HUES64 (cell line): Measurements from ENCODE around the gene SSBP4.

ENCODE experiments used
- H3K27ac ChIP-seq: 2 replicates; pipeline ENCODE4 v1.7.0; 2013; ENCODE audit warnings: low read depth, low read length, inconsistent platforms
- H3K27me3 ChIP-seq: 2 replicates; pipeline ENCODE4 v1.6.1; 2013; ENCODE audit warnings: mild to moderate bottlenecking, low read length; ENCODE audit not compliant: insufficient read depth
- H3K36me3 ChIP-seq: 2 replicates; pipeline ENCODE4 v1.6.1; 2013; ENCODE audit warnings: mild to moderate bottlenecking, low read length; ENCODE audit not compliant: insufficient read depth
- H3K4me1 ChIP-seq: 2 replicates; pipeline ENCODE4 v1.6.1; 2013; ENCODE audit warnings: mild to moderate bottlenecking, low read length, moderate library complexity; ENCODE audit not compliant: insufficient read depth
- H3K4me3 ChIP-seq: 2 replicates; pipeline ENCODE4 v1.5.1; 2013; ENCODE audit warnings: mild to moderate bottlenecking, low read length, moderate library complexity
- H3K9ac ChIP-seq: 2 replicates; pipeline ENCODE4 v1.6.1; 2013; ENCODE audit warnings: mild to moderate bottlenecking, low read depth, low read length
- H3K9me3 ChIP-seq: 2 replicates; pipeline ENCODE4 v1.6.1; 2013; ENCODE audit warnings: low read depth, low read length; ENCODE audit not compliant: insufficient read depth
- WGBS: fragments of 150-250, 120-280 bp; methylation state at CpG from one replicate; pipeline ENCODE4 v1.1.7; 2013; ENCODE audit warnings: missing lambda C conversion rate; 5-methylcytosine and 5-hydroxymethylcytosine counted together

Gene SSBP4

DNA sequence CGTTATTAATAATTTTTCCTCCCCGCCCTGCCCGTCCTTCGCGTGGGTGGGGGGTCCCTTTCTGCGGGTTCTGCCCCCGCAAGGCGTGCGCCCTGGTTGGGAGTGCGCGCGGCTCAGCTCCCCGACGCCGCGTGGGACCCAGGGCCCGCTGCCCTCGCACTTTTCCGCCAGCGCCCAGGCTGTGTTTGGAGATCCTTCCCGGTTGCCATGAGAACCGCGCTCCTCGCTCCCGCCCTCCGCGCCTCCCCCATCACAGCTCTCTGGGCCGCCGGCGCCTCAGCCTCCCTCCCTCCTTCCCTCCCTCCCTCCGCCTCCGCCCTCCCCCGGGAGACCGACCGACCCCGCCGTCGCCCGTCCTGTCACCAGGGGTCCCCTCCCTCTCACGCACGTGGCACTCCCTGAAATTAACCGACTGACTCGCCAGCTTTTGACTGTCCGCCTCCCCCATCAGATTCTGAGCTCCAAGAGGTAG is 2.4 kb upstream of the SSBP4 start:
- H3K27me3 ChIP-seq: peaks cover 30% of the 10 kb centered on the region
- H3K27ac ChIP-seq: peak overlapping the region; percentile 94
- H3K4me1 ChIP-seq: peaks cover 7% of the 10 kb centered on the region
- H3K9me3 ChIP-seq: no peaks in the 10 kb centered on the region
- no peaks in the 10 kb centered on the region for H3K36me3 ChIP-seq
- H3K9ac ChIP-seq: peak overlapping the region; percentile 87
- under 1% methylated on average over 44 of the region's 44 CpGs for WGBS
- H3K4me3 ChIP-seq: peak overlapping the region; percentile 66

DNA sequence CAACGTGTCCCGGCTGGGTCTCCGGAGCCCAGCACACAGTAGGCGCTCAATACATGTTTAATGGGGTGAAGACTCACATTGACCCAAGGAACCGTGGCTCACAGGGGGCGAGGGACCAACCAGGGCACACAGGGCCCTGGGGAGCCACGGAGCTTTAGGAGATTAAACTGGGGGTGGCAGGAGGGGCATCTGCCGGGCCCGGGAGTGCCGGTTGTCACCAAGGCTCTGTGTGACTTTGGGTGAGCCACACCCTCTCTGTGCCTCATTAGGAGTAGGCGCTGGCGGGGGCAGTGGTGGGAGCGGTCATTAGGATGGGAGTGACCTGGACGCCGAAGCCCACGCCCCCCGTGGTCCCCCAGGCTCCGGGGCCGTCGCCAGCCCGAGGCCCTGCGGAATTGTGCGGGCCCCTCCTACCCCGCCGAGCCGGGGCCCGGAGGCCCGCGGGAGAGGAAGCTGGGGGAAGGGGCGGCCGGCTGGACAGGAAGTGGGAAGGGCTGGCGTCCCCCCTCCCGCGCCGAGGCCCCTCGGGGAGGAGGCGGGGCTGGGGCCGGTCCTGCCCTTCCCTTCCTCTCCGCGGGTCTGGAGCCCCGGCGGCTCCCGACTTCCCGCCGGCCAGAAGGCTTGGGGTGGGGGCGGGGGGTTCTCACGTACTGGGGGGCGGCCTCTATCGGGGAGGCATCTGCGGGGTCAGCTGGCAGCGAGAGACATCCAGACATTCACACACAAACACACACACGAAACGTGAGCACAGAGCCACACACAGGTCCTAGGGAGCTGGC is 1.8 kb upstream of the SSBP4 start:
- peak overlapping the region; percentile 66 for H3K4me3 ChIP-seq
- H3K36me3 ChIP-seq: no peaks in the 10 kb centered on the region
- peaks cover 7% of the 10 kb centered on the region for H3K4me1 ChIP-seq
- under 1% methylated on average over 44 of the region's 53 CpGs for WGBS
- H3K9me3 ChIP-seq: no peaks in the 10 kb centered on the region
- H3K27ac ChIP-seq: peak overlapping the region; percentile 94
- peak overlapping the region; percentile 65 for H3K9ac ChIP-seq
- peaks cover 29% of the 10 kb centered on the region for H3K27me3 ChIP-seq

DNA sequence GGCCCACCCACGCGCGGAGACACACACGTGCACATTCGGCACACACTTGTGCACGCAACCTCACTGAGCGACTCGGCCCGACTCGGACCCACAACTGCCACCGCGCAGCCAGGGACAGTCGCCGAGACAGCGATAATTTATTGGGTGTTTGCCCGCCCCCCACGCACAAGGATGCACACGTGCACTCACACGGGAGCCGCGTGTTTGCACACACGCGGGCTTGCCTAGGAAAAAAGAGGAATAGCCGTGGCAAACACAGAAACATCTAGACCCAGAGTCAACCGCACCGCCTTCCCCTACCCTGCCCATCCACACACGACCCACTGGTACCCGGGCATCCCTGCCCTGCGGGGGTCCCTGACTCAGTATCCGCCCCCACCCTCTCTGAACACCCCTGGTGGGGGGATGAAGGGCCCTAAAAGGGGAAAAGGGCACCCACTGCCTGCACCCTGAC is 1.1 kb upstream of the SSBP4 start:
- WGBS: 13% methylated on average over 23 of the region's 30 CpGs
- Histone ChIP-seq H3K4me3 (peak overlapping the region; percentile 59), H3K27ac (no peak overlapping the region), H3K27me3 (peaks cover 27% of the 10 kb centered on the region), H3K9me3 (no peaks in the 10 kb centered on the region), H3K9ac (no peak overlapping the region), H3K36me3 (no peaks in the 10 kb centered on the region), H3K4me1 (peaks cover 7% of the 10 kb centered on the region)

DNA sequence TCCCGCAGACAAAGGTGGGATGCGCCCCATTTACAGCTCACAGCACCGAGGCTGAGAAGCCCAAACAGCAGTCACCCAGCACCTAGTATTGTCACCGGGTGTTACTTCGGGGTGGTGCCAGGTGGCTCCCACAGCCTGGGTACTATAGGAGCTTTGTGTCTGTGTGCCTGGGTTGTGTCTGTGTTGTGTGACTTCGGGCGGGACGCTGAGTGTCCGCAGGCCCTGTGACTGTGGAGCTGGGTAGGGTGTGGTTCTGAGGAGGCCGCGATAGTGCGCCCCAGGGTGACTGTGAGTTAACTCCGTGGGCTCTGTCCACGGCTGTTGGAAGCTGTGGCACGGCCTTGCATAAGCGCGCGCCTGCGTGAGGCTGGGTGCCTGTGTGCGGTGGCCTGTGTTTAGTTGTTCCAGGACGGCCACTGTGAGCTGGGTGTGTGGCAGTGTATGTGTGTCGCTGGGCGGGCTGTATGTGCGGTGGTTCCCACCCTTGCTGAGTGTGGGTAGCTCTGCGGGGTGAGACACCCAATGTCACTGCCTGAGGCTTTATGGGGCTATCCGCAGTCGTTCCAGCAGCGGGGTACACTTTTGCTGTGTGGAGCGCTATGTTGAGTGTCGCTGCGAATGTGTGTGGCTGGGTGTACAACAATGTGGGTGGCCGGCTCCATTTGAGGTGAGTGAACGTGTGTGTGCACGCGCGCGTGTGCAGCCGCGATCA is 559 bp upstream of the SSBP4 start:
- Histone ChIP-seq H3K9ac (no peak overlapping the region), H3K36me3 (no peaks in the 10 kb centered on the region), H3K4me3 (peak overlapping the region; percentile 59), H3K27me3 (peaks cover 27% of the 10 kb centered on the region), H3K9me3 (no peaks in the 10 kb centered on the region), H3K4me1 (peaks cover 7% of the 10 kb centered on the region), H3K27ac (no peak overlapping the region)
- 24% methylated on average over 39 of the region's 39 CpGs for WGBS

GRCh38 chr19:18419699-18420460 is 682 bp downstream of the SSBP4 start:
- H3K27ac ChIP-seq: no peak overlapping the region
- H3K4me3 ChIP-seq: peak overlapping the region; percentile 59
- H3K4me1 ChIP-seq: peaks cover 14% of the 10 kb centered on the region
- 4% methylated on average over 97 of the region's 97 CpGs for WGBS
- H3K27me3 ChIP-seq: peaks cover 27% of the 10 kb centered on the region
- peak overlapping the region; percentile 61 for H3K9ac ChIP-seq
- no peaks in the 10 kb centered on the region for H3K36me3 ChIP-seq
- H3K9me3 ChIP-seq: no peaks in the 10 kb centered on the region

DNA sequence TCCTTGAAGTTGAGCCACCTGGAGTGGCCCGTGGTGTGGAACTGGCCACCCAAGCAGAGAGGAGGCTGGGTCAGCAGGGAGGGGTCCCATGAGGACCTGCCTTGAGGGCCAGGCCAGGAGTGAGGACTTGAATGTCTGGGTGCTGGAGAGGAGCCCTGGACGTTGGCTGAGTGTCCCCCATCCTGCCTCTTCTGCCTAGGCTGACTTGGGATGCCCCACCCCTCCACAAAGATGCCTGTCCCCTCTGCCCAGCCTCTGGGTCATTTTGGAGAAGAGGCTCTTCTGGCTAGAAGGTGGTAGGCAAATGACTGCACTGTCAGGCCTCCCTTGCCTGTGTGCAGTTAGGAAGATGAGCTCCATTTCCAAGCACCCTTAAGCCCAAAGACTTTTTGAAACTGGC is 1.7 kb downstream of the SSBP4 start:
- no peak overlapping the region for H3K9ac ChIP-seq
- peaks cover 27% of the 10 kb centered on the region for H3K27me3 ChIP-seq
- no peak overlapping the region for H3K4me3 ChIP-seq
- H3K27ac ChIP-seq: no peak overlapping the region
- no peaks in the 10 kb centered on the region for H3K9me3 ChIP-seq
- no peaks in the 10 kb centered on the region for H3K36me3 ChIP-seq
- 78% methylated on average over 2 of the region's 2 CpGs for WGBS
- peaks cover 14% of the 10 kb centered on the region for H3K4me1 ChIP-seq

- H3K4me3 ChIP-seq: no peak overlapping the region
- no peak overlapping the region for H3K9ac ChIP-seq
- H3K4me1 ChIP-seq: peaks cover 14% of the 10 kb centered on the region
- H3K27ac ChIP-seq: no peak overlapping the region
- H3K9me3 ChIP-seq: no peaks in the 10 kb centered on the region
- 92% methylated on average over 12 of the region's 12 CpGs for WGBS
- H3K36me3 ChIP-seq: no peaks in the 10 kb centered on the region
- H3K27me3 ChIP-seq: peaks cover 27% of the 10 kb centered on the region
Measured at GRCh38 chr19:18421371-18421959, 2.3 kb downstream of the SSBP4 start.

- no peak overlapping the region for H3K4me3 ChIP-seq
- 90% methylated on average over 14 of the region's 14 CpGs for WGBS
- no peaks in the 10 kb centered on the region for H3K9me3 ChIP-seq
- H3K9ac ChIP-seq: no peak overlapping the region
- peaks cover 14% of the 10 kb centered on the region for H3K4me1 ChIP-seq
- peaks cover 27% of the 10 kb centered on the region for H3K27me3 ChIP-seq
- no peaks in the 10 kb centered on the region for H3K36me3 ChIP-seq
- no peak overlapping the region for H3K27ac ChIP-seq
Measured at GRCh38 chr19:18422530-18423191, 3.5 kb downstream of the SSBP4 start.

DNA sequence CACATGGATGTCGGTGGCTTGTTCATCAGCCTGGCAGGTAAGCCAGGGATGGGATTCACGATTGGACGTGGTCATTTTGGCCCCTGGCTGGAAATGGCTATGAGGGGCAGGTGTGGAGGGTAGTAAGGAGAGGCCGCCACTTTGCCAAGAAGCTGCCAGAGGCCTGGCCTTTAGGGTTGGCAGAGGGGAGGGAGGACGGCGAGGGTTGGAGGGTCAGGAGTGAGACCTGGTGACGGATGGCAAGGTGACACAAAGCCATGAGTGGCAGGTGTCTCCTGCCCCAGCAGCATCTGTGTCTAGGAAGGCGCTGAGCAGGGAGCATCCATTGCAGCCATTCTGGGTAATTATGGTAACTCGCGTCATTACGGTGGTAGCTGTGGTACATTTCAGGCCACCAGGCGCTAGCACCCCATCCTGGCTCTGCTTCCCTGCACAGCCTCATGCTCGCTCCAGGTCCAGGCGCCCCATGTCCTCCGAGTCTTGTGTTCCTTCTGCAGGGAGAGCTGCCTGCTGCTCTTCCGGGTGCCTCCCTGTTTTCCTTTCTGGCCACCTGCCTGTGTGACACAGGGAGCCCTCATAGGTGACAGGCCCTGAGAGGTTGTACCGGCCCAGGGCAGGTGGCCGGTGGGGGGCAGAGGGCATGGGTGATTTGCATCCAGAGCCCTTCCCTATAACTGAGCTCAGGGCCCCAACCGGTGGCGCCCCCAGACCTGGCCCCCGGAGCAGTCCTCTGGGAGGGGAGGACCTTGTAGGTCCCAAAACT is 4.2 kb downstream of the SSBP4 start:
- no peak overlapping the region for H3K27ac ChIP-seq
- 91% methylated on average over 21 of the region's 21 CpGs for WGBS
- H3K9me3 ChIP-seq: no peaks in the 10 kb centered on the region
- H3K36me3 ChIP-seq: no peaks in the 10 kb centered on the region
- H3K4me3 ChIP-seq: no peak overlapping the region
- H3K4me1 ChIP-seq: peaks cover 10% of the 10 kb centered on the region
- H3K27me3 ChIP-seq: peaks cover 20% of the 10 kb centered on the region
- H3K9ac ChIP-seq: no peak overlapping the region
